Left lung (tissue), 10 donors: ENCODE measurements around the gene SFT2D1. TPM values are rescaled to one million over a fixed set of nuclear protein-coding genes. Genes with fewer than 3 reads are reported as not detected.

ENCODE experiments used
- ATAC-seq: fragments of 200-7000 bp; cut with Tn5 transposase; one replicate; pipeline ENCODE4 v1.9.1; 2020; ENCODE audit warnings: moderate library complexity
- DNase-seq, 4 donors: peaks; one replicate each; pipeline ENCODE4 v3.0.0-alpha.2; 2013 to 2020
- H3K27ac ChIP-seq, 2 donors: fragments of 200-600 bp; sonication (generic) in 1 of 2; one replicate each; pipeline versions ENCODE4 v1.5.0 to v1.8.0; 2020 to 2021
- H3K27me3 ChIP-seq, 2 donors: fragments of 200-600 bp; sonication (generic) in 1 of 2; one replicate each; pipeline versions ENCODE4 v1.5.0 to v1.8.0; 2020 to 2021
- H3K36me3 ChIP-seq, 2 donors: fragments of 200-600 bp; sonication (generic) in 1 of 2; one replicate each; pipeline versions ENCODE4 v1.5.0 to v1.8.0; 2020 to 2021
- H3K4me1 ChIP-seq, 2 donors: fragments of 200-600 bp; one replicate each; pipeline ENCODE4 v1.8.0; 2021
- H3K4me3 ChIP-seq, 2 donors: fragments of 200-600 bp; sonication (generic) in 1 of 2; one replicate each; pipeline versions ENCODE4 v1.5.0 to v1.8.0; 2020 to 2021; ENCODE audit warnings: mild to moderate bottlenecking in 1 of 2
- H3K9me3 ChIP-seq, 2 donors: fragments of 200-600 bp; sonication (generic) in 1 of 2; one replicate each; pipeline versions ENCODE4 v1.5.0 to v1.8.0; 2020 to 2021
- intact Hi-C, 2 donors: fragments of 100-400 bp; cut with DNase I; formaldehyde crosslinking; loops; one replicate each; pipeline versions ENCODE4 v1.11.2 to v1.14.2; 2022
- polyA plus RNA-seq, 6 donors: library from polyadenylated mRNA; unstranded; fragments of 120-200 nt; gene quantifications; one replicate each; pipeline ENCODE4 v1.2.1, GENCODE V29; 2013; ENCODE audit not compliant: insufficient read length in 6 of 6
- total RNA-seq, 2 donors: library from RNA; stranded (reverse); fragmentation: NEBNext Ultra II Directional; extraction: Animal tissue kit (Norgen Biotek cat#: 25700); gene quantifications; one replicate each; pipeline ENCODE4 v1.2.1, GENCODE V29; 2021
- TF ChIP-seq, protein P1 (sequence below), 2 donors: fragments of 200-600 bp; sonication (generic) in 1 of 2; IDR thresholded peaks; one replicate each; pipeline versions ENCODE4 v1.5.0 to v1.8.0; 2021; ENCODE audit warnings: antibody characterized with exemption in 2 of 2
- donor health status: DM: no; HTN: yes; CAD: no.
- donor health status: DM: no; HTN: no; CAD: no.

SFT2D1 gene
- total and polyA plus RNA-seq, 8 donors, result 49.5 to 63.8 (median 59.9) TPM

DNA sequence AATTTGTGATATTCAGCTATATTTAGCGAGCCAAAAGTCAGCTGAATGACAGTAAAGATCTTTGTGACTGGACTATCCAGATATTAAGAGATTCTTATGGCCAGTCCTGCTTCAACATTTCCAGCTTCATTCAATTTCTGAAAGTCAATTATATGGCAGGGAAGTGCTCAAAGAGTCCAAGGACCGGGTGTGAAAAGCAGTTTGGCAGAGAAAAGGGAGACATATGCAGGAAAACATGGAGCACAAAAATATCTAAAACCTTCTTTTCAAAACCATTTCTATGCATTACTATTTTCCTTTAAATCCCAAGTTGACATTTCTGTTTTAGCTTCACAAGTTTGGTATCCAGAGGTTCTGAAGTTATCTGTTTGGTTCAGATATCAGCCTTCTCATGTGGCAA is 35.4 kb upstream of the SFT2D1 start:
- Histone ChIP-seq H3K36me3 (no peaks in the 10 kb centered on the region), H3K4me3 (no peak overlapping the region), H3K27me3 (no peaks in the 10 kb centered on the region), H3K9me3 (no peaks in the 10 kb centered on the region), H3K27ac (no peak overlapping the region), H3K4me1 (peaks cover 0 to 4% of the 10 kb centered on the region in 2 donors)
- TF ChIP-seq, protein P1, sequence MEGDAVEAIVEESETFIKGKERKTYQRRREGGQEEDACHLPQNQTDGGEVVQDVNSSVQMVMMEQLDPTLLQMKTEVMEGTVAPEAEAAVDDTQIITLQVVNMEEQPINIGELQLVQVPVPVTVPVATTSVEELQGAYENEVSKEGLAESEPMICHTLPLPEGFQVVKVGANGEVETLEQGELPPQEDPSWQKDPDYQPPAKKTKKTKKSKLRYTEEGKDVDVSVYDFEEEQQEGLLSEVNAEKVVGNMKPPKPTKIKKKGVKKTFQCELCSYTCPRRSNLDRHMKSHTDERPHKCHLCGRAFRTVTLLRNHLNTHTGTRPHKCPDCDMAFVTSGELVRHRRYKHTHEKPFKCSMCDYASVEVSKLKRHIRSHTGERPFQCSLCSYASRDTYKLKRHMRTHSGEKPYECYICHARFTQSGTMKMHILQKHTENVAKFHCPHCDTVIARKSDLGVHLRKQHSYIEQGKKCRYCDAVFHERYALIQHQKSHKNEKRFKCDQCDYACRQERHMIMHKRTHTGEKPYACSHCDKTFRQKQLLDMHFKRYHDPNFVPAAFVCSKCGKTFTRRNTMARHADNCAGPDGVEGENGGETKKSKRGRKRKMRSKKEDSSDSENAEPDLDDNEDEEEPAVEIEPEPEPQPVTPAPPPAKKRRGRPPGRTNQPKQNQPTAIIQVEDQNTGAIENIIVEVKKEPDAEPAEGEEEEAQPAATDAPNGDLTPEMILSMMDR (IDR thresholded peaks at IDR 0.05), result no peak
- DNase-seq, result no peak
- intact Hi-C loops, result no loop called here
- no peak for ATAC-seq

DNA sequence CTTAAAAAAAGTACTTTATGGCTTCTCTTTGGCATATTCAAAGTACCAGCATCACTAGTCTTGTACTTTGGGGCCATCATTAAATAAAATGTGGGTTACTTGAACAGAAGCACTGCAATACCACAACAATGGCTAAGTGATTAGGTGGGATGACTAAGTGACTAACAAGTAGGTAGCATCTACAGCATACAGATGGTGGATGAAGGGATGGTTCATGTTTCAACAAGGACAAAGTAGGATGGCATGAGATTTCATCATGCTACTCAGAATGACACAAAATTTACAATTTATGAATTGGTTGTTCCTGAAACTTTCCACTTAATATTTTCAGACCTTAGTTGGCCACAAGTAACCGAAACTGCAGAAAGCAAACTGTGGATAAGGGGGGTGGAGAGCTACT is 32.7 kb upstream of the SFT2D1 start:
- no peak overlapping the region for H3K4me3 ChIP-seq
- intact Hi-C loops, result no loop called here
- H3K27ac ChIP-seq, result no peak overlapping the region
- DNase-seq, result no peak
- TF ChIP-seq, protein P1 (IDR thresholded peaks at IDR 0.05), result no peak
- no peaks in the 10 kb centered on the region for H3K36me3 ChIP-seq
- no peak for ATAC-seq
- H3K27me3 ChIP-seq, result no peaks in the 10 kb centered on the region
- peaks cover 0 to 4% of the 10 kb centered on the region in 2 donors for H3K4me1 ChIP-seq
- no peaks in the 10 kb centered on the region for H3K9me3 ChIP-seq

GRCh38 chr6:166370489-166370888 is 28.1 kb upstream of the SFT2D1 start:
- H3K27ac ChIP-seq, result no peak overlapping the region
- ATAC-seq, result no peak
- intact Hi-C loops, result no loop called here
- H3K9me3 ChIP-seq, result no peaks in the 10 kb centered on the region
- TF ChIP-seq, protein P1 (IDR thresholded peaks at IDR 0.05), result no peak
- no peaks in the 10 kb centered on the region for H3K4me1 ChIP-seq
- DNase-seq, result no peak
- H3K36me3 ChIP-seq, result peaks cover 0 to 14% of the 10 kb centered on the region in 2 donors
- H3K27me3 ChIP-seq, result no peaks in the 10 kb centered on the region
- no peak overlapping the region for H3K4me3 ChIP-seq

- Histone ChIP-seq H3K36me3 (peaks cover 0 to 22% of the 10 kb centered on the region in 2 donors), H3K4me1 (no peaks in the 10 kb centered on the region), H3K27ac (no peak overlapping the region), H3K27me3 (no peaks in the 10 kb centered on the region), H3K4me3 (no peak overlapping the region), H3K9me3 (no peaks in the 10 kb centered on the region)
- ATAC-seq, result no peak
- DNase-seq, result no peak
- TF ChIP-seq, protein P1 (IDR thresholded peaks at IDR 0.05), result no peak
- intact Hi-C loops, result no loop called here
These were observed 27.4 kb upstream of the SFT2D1 start for GRCh38 chr6:166369782-166370181.

- DNase-seq (no peak), ATAC-seq (no peak)
- Histone ChIP-seq H3K27me3 (no peaks in the 10 kb centered on the region), H3K27ac (no peak overlapping the region), H3K36me3 (peaks cover 0 to 44% of the 10 kb centered on the region in 2 donors), H3K9me3 (no peaks in the 10 kb centered on the region), H3K4me1 (no peaks in the 10 kb centered on the region), H3K4me3 (no peak overlapping the region)
- intact Hi-C loops, result no loop called here
- TF ChIP-seq, protein P1 (IDR thresholded peaks at IDR 0.05), result no peak
These were observed 24.6 kb upstream of the SFT2D1 start for GRCh38 chr6:166366921-166367320.
